HG02588 (cell line): ENCODE measurements around the gene UCP2.
"Not testable (repeated sequence)": the region's sequence is repeated elsewhere in the genome, so short reads cannot be mapped to it uniquely, and the experiment has no call there.

Experiments used
- ATAC-seq: cut with Tn5 transposase; IDR thresholded peaks from one replicate; pipeline ENCODE4 v1.9.1; 2021; ENCODE audit warnings: mild to moderate bottlenecking, moderate library complexity; ENCODE audit not compliant: unreplicated experiment

The UCP2 gene

DNA sequence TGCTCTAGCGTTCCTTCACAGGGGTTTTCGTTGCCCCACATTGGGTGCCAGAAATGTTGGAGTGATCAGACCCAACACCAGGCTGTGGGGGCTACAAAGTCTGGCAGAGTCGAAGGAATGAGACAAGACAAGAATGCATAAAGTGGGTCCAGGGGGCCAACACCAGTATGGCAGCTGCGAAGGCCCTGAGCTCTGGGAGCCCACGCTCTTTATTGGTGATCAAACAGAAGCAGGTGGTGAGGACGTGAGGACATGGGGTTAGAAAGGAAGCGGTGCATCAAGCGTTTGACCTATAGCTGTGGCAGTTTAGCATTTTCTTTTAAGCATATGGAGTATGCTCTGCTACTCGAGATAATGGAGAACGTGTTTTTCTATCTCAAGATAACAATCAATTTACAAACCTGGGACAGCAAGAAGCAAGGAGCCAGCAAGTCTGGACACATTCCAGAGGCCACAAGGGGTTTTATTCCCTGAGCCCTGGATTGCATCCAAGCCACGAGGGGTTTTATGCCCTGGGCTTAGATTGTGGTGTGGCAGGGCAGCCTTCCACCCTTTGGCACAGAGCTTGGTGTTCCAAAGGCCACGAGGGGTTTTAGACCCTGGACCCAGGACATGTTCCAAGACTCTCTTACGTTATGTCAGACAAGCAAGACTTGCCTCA lies 35.7 kb downstream of the UCP2 start:
- no peak for ATAC-seq

DNA sequence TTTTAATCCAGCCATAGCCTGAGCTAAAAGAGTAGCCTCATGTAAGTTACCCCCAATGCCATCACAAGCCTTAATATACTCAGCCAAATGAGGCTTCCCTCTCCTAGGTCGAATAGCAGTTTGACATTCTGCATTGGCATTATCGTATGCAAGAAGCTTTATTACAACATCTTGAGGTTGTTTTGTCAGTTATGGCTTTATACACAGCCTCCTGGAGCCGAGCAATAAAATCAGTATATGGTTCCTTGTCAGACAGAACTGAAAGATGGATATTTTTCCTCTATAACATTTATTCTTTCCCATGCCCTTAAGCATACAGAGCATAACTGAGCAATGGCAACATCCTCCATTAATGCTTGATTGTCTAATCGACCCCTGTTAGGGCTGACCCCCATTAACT lies 37.2 kb downstream of the UCP2 start:
- ATAC-seq, result no peak

- no peak for ATAC-seq
These were observed 37.7 kb downstream of the UCP2 start for GRCh38 chr11:73944901-73945300.

DNA sequence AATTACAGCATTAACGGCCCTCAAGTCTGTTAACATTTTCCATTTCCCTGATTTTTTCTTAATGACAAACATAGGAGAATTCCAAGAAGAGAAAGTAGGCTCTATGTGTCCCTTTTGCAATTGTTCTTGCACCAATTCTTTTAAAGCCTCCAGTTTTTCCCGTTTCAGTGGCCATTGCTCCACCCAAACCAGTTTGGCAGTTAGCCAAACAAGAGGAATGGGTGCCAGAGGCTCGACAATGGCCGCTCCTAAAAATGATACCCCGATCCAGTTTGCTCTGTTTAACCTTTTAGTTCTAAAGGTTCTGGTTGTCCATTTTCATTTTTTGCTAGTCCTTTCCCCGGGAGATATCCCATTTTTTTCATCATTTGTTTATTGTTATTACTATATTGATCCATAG lies 38.6 kb downstream of the UCP2 start:
- no peak for ATAC-seq

DNA sequence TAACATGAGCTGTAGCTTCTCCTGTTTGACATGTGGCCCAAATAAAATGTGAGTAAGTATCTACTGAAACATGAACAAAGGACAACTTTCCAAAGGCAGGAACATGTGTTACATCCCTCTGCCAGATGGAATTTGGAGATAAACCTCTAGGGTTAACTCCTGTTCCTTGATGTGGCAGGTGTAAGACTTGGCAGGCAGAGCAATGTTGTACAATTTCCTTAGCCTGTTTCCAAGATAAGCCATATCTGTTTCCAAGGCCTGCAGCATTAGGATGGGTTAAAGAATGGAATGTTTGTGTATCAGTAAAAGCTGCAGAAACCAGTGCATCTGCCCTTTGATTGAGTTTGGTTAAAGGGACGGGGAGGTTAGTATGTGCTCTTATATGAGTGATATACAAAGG lies 40.6 kb downstream of the UCP2 start:
- no peak for ATAC-seq

DNA sequence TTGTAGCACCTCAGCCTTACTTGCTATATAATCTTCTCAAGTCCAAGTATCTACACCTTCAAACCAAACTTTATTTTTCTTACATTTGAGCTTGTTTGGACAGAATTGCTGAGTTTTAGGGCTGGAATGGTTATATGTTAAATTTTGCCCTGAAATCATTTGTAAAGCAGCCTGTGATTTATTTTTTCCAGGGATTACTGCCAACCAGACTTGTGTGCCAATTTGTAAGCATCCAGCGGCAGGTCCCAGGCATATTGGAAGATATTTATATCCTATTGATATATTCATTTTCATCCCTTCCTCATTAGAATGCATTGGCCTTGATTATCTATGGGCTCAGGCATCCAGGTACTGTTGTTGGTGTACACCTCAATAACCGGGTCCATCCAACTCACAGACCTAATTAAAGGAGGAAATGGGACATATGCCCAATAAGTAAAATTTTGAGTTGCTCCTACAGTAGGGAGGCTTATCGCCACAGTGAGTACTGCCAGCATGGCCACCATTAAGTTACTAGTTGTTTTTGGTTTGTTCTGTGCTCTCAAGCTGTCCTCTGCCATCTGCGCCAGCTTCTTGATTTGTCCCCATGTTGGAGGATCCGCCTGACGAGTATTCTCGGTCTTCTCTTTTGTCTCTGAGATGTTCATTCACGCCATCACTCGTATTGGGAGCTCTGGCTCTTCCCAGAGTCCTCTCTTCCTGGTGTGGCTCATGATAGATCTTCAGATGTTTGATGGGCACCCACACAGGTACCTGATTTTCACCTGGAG lies 41.7 kb downstream of the UCP2 start:
- ATAC-seq, result no peak

GRCh38 chr11:73939096-73939495 lies 43.5 kb downstream of the UCP2 start:
- ATAC-seq, result no peak

- ATAC-seq, result not testable (repeated sequence)
These were observed 46.6 kb downstream of the UCP2 start for GRCh38 chr11:73936047-73936446.

DNA sequence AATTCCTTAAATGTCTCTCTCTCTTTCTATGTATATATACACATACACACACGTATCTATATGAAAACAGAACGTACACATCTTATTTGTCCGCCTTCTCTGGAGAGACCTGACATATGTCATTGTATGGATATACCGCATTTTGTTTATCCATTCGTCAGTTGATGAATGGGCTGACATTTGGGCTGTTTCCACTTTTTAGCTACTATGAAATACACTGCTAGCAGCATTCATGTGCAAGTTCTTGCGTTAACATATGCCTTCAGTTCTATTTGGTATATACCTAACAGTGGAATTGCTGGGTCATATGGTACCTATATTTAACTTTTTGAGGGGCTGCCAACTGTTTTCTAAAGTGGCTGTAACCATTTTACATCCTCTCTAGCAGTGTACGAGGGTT lies 49.9 kb downstream of the UCP2 start:
- ATAC-seq, result no peak

DNA sequence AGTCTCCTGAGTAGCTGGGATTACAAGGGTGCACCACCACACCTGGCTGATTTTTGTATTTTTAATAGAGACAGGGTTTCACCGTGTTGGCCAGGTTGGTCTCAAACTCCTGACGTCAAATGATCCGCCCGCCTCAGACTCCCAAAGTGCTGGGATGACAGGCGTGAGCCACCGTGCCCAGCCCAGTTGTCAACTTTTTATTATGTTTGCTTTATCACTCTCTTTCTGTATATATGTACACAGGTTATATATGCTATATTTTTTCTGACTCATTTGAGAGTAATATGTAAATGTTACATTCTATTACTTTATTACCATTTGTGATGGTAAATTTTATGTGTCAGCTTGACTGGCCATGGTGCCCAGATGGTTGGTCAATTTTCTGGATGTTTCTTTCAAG lies 50.7 kb downstream of the UCP2 start:
- ATAC-seq, result no peak

- no peak for ATAC-seq
These were observed 51.5 kb downstream of the UCP2 start for GRCh38 chr11:73931039-73931645.

DNA sequence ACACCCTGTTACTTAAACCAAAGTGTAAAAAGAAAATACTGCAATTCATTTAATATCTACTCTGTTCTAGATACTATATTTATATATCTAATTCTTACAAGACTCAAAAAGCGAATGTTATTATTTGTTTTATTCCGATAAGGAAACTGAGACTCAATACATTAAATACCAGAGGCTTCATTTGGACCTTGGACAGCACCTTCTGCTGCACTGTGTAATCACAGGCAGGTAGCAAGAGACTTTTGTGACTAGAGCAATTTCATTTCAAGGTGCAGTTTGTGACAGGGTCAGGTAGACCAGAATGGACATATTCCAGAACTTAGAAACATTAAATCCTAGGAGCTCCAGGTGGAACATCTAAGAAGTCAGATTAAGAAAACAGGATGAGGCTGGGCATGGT lies 53.3 kb downstream of the UCP2 start:
- no peak for ATAC-seq
